Neural cell (in vitro differentiated cells): ENCODE measurements around the gene TRIM46. TPM values are rescaled to one million over a fixed set of nuclear protein-coding genes. Genes with fewer than 3 reads are reported as not detected.
"Not testable (repeated sequence)": the region's sequence is repeated elsewhere in the genome, so short reads cannot be mapped to it uniquely, and the experiment has no call there.

Source experiments
- H2AFZ ChIP-seq: fragments of 200-600, 300-800 bp; sonication (generic), shearing (Covaris generic); 2 replicates; pipeline ENCODE4 v1.6.0; 2014; ENCODE audit warnings: low read depth, mild to moderate bottlenecking, antibody characterized with exemption, low read length, moderate library complexity
- H3F3A ChIP-seq: fragments of 200-600 bp; shearing (Covaris generic); 2 replicates; pipeline ENCODE4 v1.6.1; 2016; ENCODE audit warnings: mild to moderate bottlenecking, moderate library complexity, mixed read lengths, antibody characterized with exemption, low read length; ENCODE audit not compliant: insufficient read depth, poor library complexity, severe bottlenecking
- H3K27ac ChIP-seq: fragments of 200-600, 300-800 bp; sonication (generic), shearing (Covaris generic); 2 replicates; pipeline ENCODE4 v1.5.1; 2014; ENCODE audit warnings: mild to moderate bottlenecking, low read length, moderate library complexity
- H3K27me3 ChIP-seq: fragments of 300-800, 200-600 bp; sonication (generic), shearing (Covaris generic); 2 replicates; pipeline ENCODE4 v1.6.0; 2014; ENCODE audit warnings: mild to moderate bottlenecking, low read depth, low read length, moderate library complexity; ENCODE audit not compliant: insufficient read depth
- H3K36me3 ChIP-seq: fragments of 300-800, 200-600 bp; sonication (generic), shearing (Covaris generic); 2 replicates; pipeline ENCODE4 v1.5.1; 2014; ENCODE audit warnings: mild to moderate bottlenecking, antibody characterized with exemption, low read length, moderate library complexity; ENCODE audit not compliant: insufficient read depth
- H3K4me2 ChIP-seq: fragments of 300-800, 200-600 bp; sonication (generic), shearing (Covaris generic); 2 replicates; pipeline ENCODE4 v1.6.0; 2014; ENCODE audit warnings: mild to moderate bottlenecking, low read length
- H3K4me3 ChIP-seq: fragments of 300-800, 200-600 bp; sonication (generic), shearing (Covaris generic); 2 replicates; pipeline ENCODE4 v1.5.1; 2014; ENCODE audit warnings: mild to moderate bottlenecking, low read length, moderate library complexity
- H3K79me2 ChIP-seq: fragments of 200-600 bp; shearing (Covaris generic); replicated peaks from 2 replicates; pipeline ENCODE4 v1.6.0; 2014; ENCODE audit warnings: mild to moderate bottlenecking, low read length, moderate library complexity; ENCODE audit not compliant: insufficient read depth
- H3K9ac ChIP-seq: fragments of 300-800, 200-600 bp; sonication (generic), shearing (Covaris generic); 2 replicates; pipeline ENCODE4 v1.6.1; 2016; ENCODE audit warnings: mild to moderate bottlenecking, low read length, mixed read lengths
- H3K9me2 ChIP-seq: fragments of 200-600 bp; shearing (Covaris generic); 2 replicates; pipeline ENCODE4 v1.6.1; 2016; ENCODE audit warnings: mild to moderate bottlenecking, low read length, mixed read lengths; ENCODE audit not compliant: insufficient read depth
- H3K9me3 ChIP-seq: fragments of 200-600, 300-800 bp; sonication (generic), shearing (Covaris generic); 2 replicates; pipeline ENCODE4 v1.6.1; 2016; ENCODE audit warnings: mild to moderate bottlenecking, mixed run types, low read length, moderate library complexity, mixed read lengths
- H4K20me1 ChIP-seq: fragments of 200-600 bp; shearing (Covaris generic); 2 replicates; pipeline ENCODE4 v1.6.1; 2016; ENCODE audit warnings: mild to moderate bottlenecking, mixed run types; ENCODE audit not compliant: insufficient read depth
- POLR2AphosphoS5 ChIP-seq: IDR thresholded peaks from 2 replicates; pipeline ENCODE4 v1.6.1; 2012
- RAD21 ChIP-seq: fragments of 450-650 bp; conservative IDR thresholded peaks from 2 replicates; pipeline ENCODE4 v1.6.1; 2014; ENCODE audit warnings: antibody characterized with exemption, mild to moderate bottlenecking, moderate library complexity
- polyA plus RNA-seq: library from polyadenylated mRNA; depleted of rRNA; stranded (reverse); fragments of >200 nt; gene quantifications from 2 replicates; pipeline ENCODE4 v1.2.3, GENCODE V29; 2014
- small RNA-seq, 3 experiments: library from RNA; depleted of rRNA; stranded (forward); fragments of <200 nt; gene quantifications; one replicate each; pipeline ENCODE3, GENCODE V24; 2012
- TF ChIP-seq, protein P1 (sequence below): IDR thresholded peaks from 2 replicates; pipeline ENCODE4 v1.6.1; 2012; ENCODE audit warnings: borderline replicate concordance
- TF ChIP-seq, protein P2 (sequence below): fragments of 450-650 bp; IDR thresholded peaks from 2 replicates; pipeline ENCODE4 v1.5.1; 2014; ENCODE audit warnings: antibody characterized with exemption, mild to moderate bottlenecking, moderate library complexity; ENCODE audit not compliant: poor library complexity, severe bottlenecking

The TRIM46 gene
- polyA plus RNA-seq, 1 donor from 2014 or later: 31.5 TPM

DNA sequence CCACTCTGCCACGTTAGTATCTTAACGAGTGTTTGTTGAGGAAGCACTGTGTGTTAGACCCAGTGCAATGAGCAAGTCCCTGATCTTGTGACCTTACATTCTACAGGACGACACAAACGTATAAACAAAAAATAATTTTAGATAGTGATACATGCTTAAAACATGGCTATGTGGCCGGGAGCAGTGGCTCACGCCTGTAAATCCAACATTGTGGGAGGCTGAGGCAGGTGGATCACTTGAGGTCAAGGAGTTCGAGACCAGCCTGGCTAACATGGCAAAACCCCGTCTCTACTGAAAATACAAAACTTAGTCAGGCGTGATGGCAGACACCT, 54.4 kb downstream of the TRIM46 start:
- Histone ChIP-seq H2AFZ (peak overlapping the region; percentile 95), H3K9me2 (no peaks in the 10 kb centered on the region), H3K36me3 (no peaks in the 10 kb centered on the region), H4K20me1 (no peaks in the 10 kb centered on the region), H3K9me3 (no peaks in the 10 kb centered on the region), H3K4me2 (peak overlapping the region; percentile 74), H3K79me2 (peaks cover 11% of the 10 kb centered on the region), H3K27ac (peak overlapping the region; percentile 97), H3K9ac (peak overlapping the region; percentile 88), H3F3A (peaks cover 6% of the 10 kb centered on the region), H3K4me3 (peak overlapping the region; percentile 92), H3K27me3 (no peaks in the 10 kb centered on the region)
- TF ChIP-seq RAD21 (no peak), POLR2AphosphoS5 (no peak)
- TF ChIP-seq, protein P1, sequence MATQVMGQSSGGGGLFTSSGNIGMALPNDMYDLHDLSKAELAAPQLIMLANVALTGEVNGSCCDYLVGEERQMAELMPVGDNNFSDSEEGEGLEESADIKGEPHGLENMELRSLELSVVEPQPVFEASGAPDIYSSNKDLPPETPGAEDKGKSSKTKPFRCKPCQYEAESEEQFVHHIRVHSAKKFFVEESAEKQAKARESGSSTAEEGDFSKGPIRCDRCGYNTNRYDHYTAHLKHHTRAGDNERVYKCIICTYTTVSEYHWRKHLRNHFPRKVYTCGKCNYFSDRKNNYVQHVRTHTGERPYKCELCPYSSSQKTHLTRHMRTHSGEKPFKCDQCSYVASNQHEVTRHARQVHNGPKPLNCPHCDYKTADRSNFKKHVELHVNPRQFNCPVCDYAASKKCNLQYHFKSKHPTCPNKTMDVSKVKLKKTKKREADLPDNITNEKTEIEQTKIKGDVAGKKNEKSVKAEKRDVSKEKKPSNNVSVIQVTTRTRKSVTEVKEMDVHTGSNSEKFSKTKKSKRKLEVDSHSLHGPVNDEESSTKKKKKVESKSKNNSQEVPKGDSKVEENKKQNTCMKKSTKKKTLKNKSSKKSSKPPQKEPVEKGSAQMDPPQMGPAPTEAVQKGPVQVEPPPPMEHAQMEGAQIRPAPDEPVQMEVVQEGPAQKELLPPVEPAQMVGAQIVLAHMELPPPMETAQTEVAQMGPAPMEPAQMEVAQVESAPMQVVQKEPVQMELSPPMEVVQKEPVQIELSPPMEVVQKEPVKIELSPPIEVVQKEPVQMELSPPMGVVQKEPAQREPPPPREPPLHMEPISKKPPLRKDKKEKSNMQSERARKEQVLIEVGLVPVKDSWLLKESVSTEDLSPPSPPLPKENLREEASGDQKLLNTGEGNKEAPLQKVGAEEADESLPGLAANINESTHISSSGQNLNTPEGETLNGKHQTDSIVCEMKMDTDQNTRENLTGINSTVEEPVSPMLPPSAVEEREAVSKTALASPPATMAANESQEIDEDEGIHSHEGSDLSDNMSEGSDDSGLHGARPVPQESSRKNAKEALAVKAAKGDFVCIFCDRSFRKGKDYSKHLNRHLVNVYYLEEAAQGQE: no peak
- TF ChIP-seq, protein P2, sequence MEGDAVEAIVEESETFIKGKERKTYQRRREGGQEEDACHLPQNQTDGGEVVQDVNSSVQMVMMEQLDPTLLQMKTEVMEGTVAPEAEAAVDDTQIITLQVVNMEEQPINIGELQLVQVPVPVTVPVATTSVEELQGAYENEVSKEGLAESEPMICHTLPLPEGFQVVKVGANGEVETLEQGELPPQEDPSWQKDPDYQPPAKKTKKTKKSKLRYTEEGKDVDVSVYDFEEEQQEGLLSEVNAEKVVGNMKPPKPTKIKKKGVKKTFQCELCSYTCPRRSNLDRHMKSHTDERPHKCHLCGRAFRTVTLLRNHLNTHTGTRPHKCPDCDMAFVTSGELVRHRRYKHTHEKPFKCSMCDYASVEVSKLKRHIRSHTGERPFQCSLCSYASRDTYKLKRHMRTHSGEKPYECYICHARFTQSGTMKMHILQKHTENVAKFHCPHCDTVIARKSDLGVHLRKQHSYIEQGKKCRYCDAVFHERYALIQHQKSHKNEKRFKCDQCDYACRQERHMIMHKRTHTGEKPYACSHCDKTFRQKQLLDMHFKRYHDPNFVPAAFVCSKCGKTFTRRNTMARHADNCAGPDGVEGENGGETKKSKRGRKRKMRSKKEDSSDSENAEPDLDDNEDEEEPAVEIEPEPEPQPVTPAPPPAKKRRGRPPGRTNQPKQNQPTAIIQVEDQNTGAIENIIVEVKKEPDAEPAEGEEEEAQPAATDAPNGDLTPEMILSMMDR: peak; percentile 2

DNA sequence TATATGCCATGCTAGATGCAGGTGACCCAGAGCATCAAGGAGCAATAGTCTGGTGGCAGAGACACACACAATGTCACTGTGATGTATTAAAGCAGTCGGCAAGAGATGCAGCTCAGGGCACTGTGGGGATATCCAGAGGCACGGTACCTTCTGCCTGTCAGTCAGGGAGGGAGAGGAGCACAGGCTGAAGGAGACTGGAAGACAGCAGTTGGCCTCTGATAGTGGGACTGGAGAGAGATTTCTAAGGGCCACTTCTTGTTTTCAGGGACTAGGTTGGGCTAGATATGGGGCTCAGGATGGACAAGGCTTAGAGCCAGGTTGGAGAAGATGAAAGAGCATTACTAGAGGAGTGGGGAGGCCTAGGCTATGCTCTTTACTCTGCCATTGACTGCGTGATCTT, 57.7 kb downstream of the TRIM46 start:
- H3K9me3 ChIP-seq, H3K27me3 ChIP-seq, H3F3A ChIP-seq, H3K27ac ChIP-seq, H3K9ac ChIP-seq, H3K4me3 ChIP-seq, H3K79me2 ChIP-seq, H3K9me2 ChIP-seq, H3K36me3 ChIP-seq, H3K4me2 ChIP-seq, H4K20me1 ChIP-seq, H2AFZ ChIP-seq: not testable (repeated sequence)

DNA sequence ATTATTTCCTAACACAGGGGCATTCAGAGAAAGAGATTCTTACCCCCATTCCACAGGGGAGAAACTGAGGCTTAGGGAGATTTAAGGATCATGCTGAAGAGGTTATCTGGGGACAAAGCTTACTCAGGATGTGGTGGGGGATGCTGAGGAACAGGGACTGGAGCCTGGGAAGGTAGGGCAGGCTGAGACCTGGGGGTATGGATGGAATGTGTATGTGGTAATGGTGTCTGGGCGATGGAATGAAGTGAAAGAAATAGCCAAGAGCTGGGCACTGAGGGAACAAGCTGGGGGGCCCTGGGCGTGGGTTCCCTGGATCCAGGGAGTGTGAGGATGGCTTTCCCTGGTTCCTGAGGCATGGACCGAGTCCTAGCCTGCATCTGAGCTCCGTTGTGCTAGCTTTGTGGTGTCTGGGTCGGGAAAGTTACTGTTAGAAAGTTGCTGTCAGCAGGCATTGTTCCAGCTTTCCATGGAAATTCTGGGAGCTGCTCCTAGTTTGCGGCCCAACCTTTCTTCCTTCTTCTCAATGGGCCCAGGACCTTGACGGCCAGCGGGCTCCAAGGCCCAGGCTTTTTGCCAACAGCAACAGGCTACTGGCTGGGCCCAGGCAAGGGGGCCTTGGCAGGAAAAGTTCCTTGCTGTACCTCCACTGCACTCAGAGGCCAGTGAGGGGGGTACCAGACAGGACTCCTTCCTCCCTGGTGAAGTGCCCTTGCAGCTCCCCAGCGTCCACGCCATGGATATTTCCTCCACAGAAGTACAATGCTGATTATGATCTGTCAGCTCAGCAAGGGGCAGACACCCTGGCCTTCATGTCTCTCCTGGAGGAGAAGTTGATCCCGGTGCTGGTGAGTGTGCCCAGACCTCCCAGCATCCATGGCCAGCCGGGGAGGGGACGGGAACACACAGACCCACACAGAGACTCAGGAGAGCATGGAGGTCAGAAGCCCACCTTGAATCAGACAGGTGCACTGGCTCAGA, 58.6 kb downstream of the TRIM46 start:
- H3K79me2 ChIP-seq, H3K4me2 ChIP-seq, H4K20me1 ChIP-seq, H3K4me3 ChIP-seq, H3K27ac ChIP-seq, H3K9me3 ChIP-seq, H3K9ac ChIP-seq, H3K9me2 ChIP-seq, H3K36me3 ChIP-seq, H3F3A ChIP-seq, H2AFZ ChIP-seq, H3K27me3 ChIP-seq: not testable (repeated sequence)

DNA sequence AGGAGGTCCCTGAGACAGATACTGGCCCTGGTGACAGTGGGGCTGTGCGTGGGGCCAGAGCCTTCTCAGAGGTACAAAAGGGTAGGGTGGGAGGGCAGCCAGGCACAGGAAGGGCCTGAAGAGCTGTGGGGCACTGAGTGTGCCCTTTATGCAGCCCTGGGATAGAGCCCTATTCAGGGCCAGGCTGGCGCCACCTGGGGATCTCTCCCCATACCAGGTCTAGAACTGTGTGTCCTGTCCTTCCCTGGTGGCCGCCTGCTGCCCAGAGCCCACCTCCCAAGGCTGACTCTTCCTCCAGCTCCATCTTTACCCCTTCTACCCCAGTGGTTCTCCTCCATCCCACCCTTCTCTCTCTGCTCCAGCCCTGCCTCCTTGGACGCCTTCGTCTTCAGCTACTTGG, 59.9 kb downstream of the TRIM46 start:
- H3K79me2 ChIP-seq, H3K27me3 ChIP-seq, H3K9me2 ChIP-seq, H3K27ac ChIP-seq, H3F3A ChIP-seq, H3K4me3 ChIP-seq, H3K9me3 ChIP-seq, H3K9ac ChIP-seq, H2AFZ ChIP-seq, H4K20me1 ChIP-seq, H3K36me3 ChIP-seq, H3K4me2 ChIP-seq: not testable (repeated sequence)

Small RNA genes within 50 kb of the gene (small RNA-seq; reads per million reads assigned to genes)
- gene HMGN2P18: 0 reads per million in 3 experiments

Other genes starting within 250 kb of the TRIM46 start
- 16.1 and 21.1 TPM in 2 replicates for gene PMVK, start 237.1 kb upstream of the TRIM46 start, polyA plus RNA-seq
- gene PBXIP1, start 217.8 kb upstream of the TRIM46 start, polyA plus RNA-seq: 5.4 and 6.5 TPM in 2 replicates
- gene PYGO2, start 212.1 kb upstream of the TRIM46 start, polyA plus RNA-seq: 13.4 and 16.6 TPM in 2 replicates
- gene SHC1, start 203.1 kb upstream of the TRIM46 start, polyA plus RNA-seq: 4.7 and 9.5 TPM in 2 replicates
- 22.4 and 29.0 TPM in 2 replicates for gene CKS1B, start 199.2 kb upstream of the TRIM46 start, polyA plus RNA-seq
- 68.6 and 79.5 TPM in 2 replicates for gene FLAD1, start 190.5 kb upstream of the TRIM46 start, polyA plus RNA-seq
- 3.9 TPM in 1 of 2 replicates, not detected in the other for gene LENEP, start 180.3 kb upstream of the TRIM46 start, polyA plus RNA-seq
- gene ZBTB7B, start 171.0 kb upstream of the TRIM46 start, polyA plus RNA-seq: 0.38 and 0.54 TPM in 2 replicates
- gene DCST2, start 140.1 kb upstream of the TRIM46 start, polyA plus RNA-seq: 0.76 and 1.8 TPM in 2 replicates
- not detected in 2 replicates for gene DCST1, start 140.0 kb upstream of the TRIM46 start, polyA plus RNA-seq
- gene ADAM15, start 122.5 kb upstream of the TRIM46 start, polyA plus RNA-seq: 24.8 and 27.6 TPM in 2 replicates
- 0.64 and 1.2 TPM in 2 replicates for gene EFNA4, start 110.1 kb upstream of the TRIM46 start, polyA plus RNA-seq
- 12.2 and 16.9 TPM in 2 replicates for gene EFNA3, start 95.0 kb upstream of the TRIM46 start, polyA plus RNA-seq
- gene EFNA1, start 46.0 kb upstream of the TRIM46 start, polyA plus RNA-seq: 0.50 TPM in 1 of 2 replicates, not detected in the other
- 12.6 and 15.9 TPM in 2 replicates for gene SLC50A1, start 38.0 kb upstream of the TRIM46 start, polyA plus RNA-seq
- gene DPM3, start 33.3 kb upstream of the TRIM46 start, polyA plus RNA-seq: 150 TPM in 2 replicates
- 175 and 187 TPM in 2 replicates for gene KRTCAP2, start 545 bp upstream of the TRIM46 start, polyA plus RNA-seq
- 99.6 and 126 TPM in 2 replicates for gene THBS3, start 34.0 kb downstream of the TRIM46 start, polyA plus RNA-seq
- 48.0 and 55.0 TPM in 2 replicates for gene MTX1, start 34.8 kb downstream of the TRIM46 start, polyA plus RNA-seq
- 9.8 and 11.1 TPM in 2 replicates for gene ENTREP3, start 81.6 kb downstream of the TRIM46 start, polyA plus RNA-seq
- gene SCAMP3, start 88.5 kb downstream of the TRIM46 start, polyA plus RNA-seq: 34.6 and 50.0 TPM in 2 replicates
- 44.4 and 57.7 TPM in 2 replicates for gene CLK2, start 99.7 kb downstream of the TRIM46 start, polyA plus RNA-seq
- gene HCN3, start 103.6 kb downstream of the TRIM46 start, polyA plus RNA-seq: 53.2 and 53.4 TPM in 2 replicates
- gene PKLR, start 127.6 kb downstream of the TRIM46 start, polyA plus RNA-seq: not detected in 2 replicates
- gene FDPS, start 135.0 kb downstream of the TRIM46 start, polyA plus RNA-seq: 235 and 257 TPM in 2 replicates
- gene RUSC1, start 147.0 kb downstream of the TRIM46 start, polyA plus RNA-seq: 45.7 and 58.1 TPM in 2 replicates